H1 (cell line): Measurements from ENCODE around the gene JAKMIP3. TPM values are rescaled to one million over a fixed set of nuclear protein-coding genes. Genes with fewer than 3 reads are reported as not detected.

Source experiments
- CTCF ChIA-PET: fragments of 300-600 bp; sonication (Branson Sonifier 250); formaldehyde crosslinking; loops from one replicate; lab custom pipeline; 2021; ENCODE audit not compliant: partially characterized antibody; lab: Charles Lee
- POLR2A ChIA-PET: fragments of 300-600 bp; sonication (Branson Sonifier 250); formaldehyde crosslinking; loops from one replicate; lab custom pipeline; 2021; ENCODE audit warnings: inconsistent platforms; ENCODE audit not compliant: partially characterized antibody; lab: Charles Lee
- DNase-seq, 2 experiments: peaks; one replicate each; pipeline versions ENCODE4 v3.0.0 to v3.0.0-alpha.2; 2010 to 2022; ENCODE audit warnings: low spot score in 2 of 2, low read depth in 1 of 2, mixed read lengths in 1 of 2
- FAIRE-seq: peaks from 2 replicates; lab custom pipeline; 2011; peaks lifted over from hg19 to GRCh38; lab: Jason Lieb, UNC
- H2AFZ ChIP-seq: 2 replicates; pipeline ENCODE4 v1.8.1; 2012; ENCODE audit warnings: low read length, inconsistent platforms
- H2AK5ac ChIP-seq: 2 replicates; pipeline ENCODE4 v1.6.1; 2013; ENCODE audit warnings: low read depth, low read length
- H2BK120ac ChIP-seq: replicated peaks from 2 replicates; pipeline ENCODE3; 2013; ENCODE audit warnings: low read depth, low read length, inconsistent platforms
- H2BK12ac ChIP-seq: 2 replicates; pipeline ENCODE4 v1.6.1; 2013; ENCODE audit warnings: low read depth, low read length
- H2BK15ac ChIP-seq: 2 replicates; pipeline ENCODE4 v1.6.1; 2013; ENCODE audit warnings: low read length
- H2BK20ac ChIP-seq: 2 replicates; pipeline ENCODE4 v1.6.1; 2013; ENCODE audit warnings: low read length
- H2BK5ac ChIP-seq: 2 replicates; pipeline ENCODE4 v1.6.1; 2013; ENCODE audit warnings: low read depth, low read length
- H3K14ac ChIP-seq: 2 replicates; pipeline ENCODE4 v1.6.1; 2013; ENCODE audit warnings: inconsistent platforms; ENCODE audit not compliant: insufficient read length
- H3K18ac ChIP-seq: 2 replicates; pipeline ENCODE4 v1.6.1; 2013; ENCODE audit warnings: low read length; ENCODE audit errors: extremely low read depth
- H3K23ac ChIP-seq: 2 replicates; pipeline ENCODE4 v1.6.1; 2013; ENCODE audit warnings: inconsistent platforms; ENCODE audit not compliant: insufficient read length
- H3K23me2 ChIP-seq: 2 replicates; pipeline ENCODE4 v1.6.1; 2013; ENCODE audit warnings: low read depth, low read length
- H3K27ac ChIP-seq: 2 replicates; pipeline ENCODE4 v1.6.1; 2011; ENCODE audit warnings: low read depth, low read length, inconsistent platforms
- H3K27me3 ChIP-seq, 4 experiments: replicated peaks in 1 of 4; 1 replicate in 1 of 4; 2 replicates in 3 of 4; pipeline versions ENCODE4 v1.6.1 to v1.8.1; 2011 to 2013; ENCODE audit warnings: low read length in 3 of 4, mild to moderate bottlenecking in 3 of 4, inconsistent platforms in 2 of 4, mixed read lengths in 2 of 4, moderate library complexity in 1 of 4; ENCODE audit not compliant: control insufficient read depth in 3 of 4, insufficient read depth in 3 of 4; ENCODE audit errors: extremely low read depth in 1 of 4
- H3K36me3 ChIP-seq, 4 experiments: 2 replicates each; pipeline versions ENCODE4 v1.6.1 to v1.8.1; 2011 to 2013; ENCODE audit warnings: mild to moderate bottlenecking in 4 of 4, low read length in 3 of 4, moderate library complexity in 2 of 4, control low read depth in 1 of 4, inconsistent platforms in 1 of 4; ENCODE audit not compliant: insufficient read depth in 4 of 4, control insufficient read depth in 2 of 4
- H3K4ac ChIP-seq: replicated peaks from 2 replicates; pipeline ENCODE3; 2013; ENCODE audit warnings: low read length, low read depth, mixed read lengths, inconsistent platforms; ENCODE audit not compliant: insufficient read length
- H3K4me1 ChIP-seq, 4 experiments: replicated peaks in 1 of 4; 1 replicate in 1 of 4; 2 replicates in 3 of 4; pipeline versions ENCODE4 v1.6.1 to v1.8.1; 2011 to 2013; ENCODE audit warnings: low read length in 3 of 4, inconsistent platforms in 2 of 4, mixed read lengths in 1 of 4; ENCODE audit not compliant: insufficient read depth in 4 of 4, control insufficient read depth in 3 of 4
- H3K4me2 ChIP-seq, 2 experiments: 2 replicates each; pipeline versions ENCODE4 v1.6.1 to v1.8.1; 2011 to 2013; ENCODE audit warnings: low read depth in 2 of 2, low read length in 2 of 2, control low read depth in 1 of 2, inconsistent platforms in 1 of 2, mild to moderate bottlenecking in 1 of 2; ENCODE audit not compliant: insufficient read depth in 1 of 2
- H3K4me3 ChIP-seq, 4 experiments: fragments of 200-600, 300-600 bp in 1 of 4; sonication (generic), shearing (Covaris generic), sonication (Bioruptor Twin) in 1 of 4; 2 replicates each; pipeline versions ENCODE4 v1.5.1 to v1.8.1; 2011 to 2016; ENCODE audit warnings: low read length in 4 of 4, low read depth in 3 of 4, control low read depth in 2 of 4, inconsistent platforms in 2 of 4, mild to moderate bottlenecking in 2 of 4, mixed read lengths in 1 of 4, moderate library complexity in 1 of 4; ENCODE audit not compliant: insufficient read depth in 2 of 4; ENCODE audit errors: extremely low read depth in 1 of 4
- H3K56ac ChIP-seq: replicated peaks from 2 replicates; pipeline ENCODE3; 2013; ENCODE audit warnings: low read depth, mild to moderate bottlenecking, mixed read lengths, low read length, inconsistent platforms; ENCODE audit not compliant: insufficient read length
- H3K79me1 ChIP-seq: 2 replicates; pipeline ENCODE4 v1.6.1; 2013; ENCODE audit warnings: low read depth, low read length, control low read depth
- H3K79me2 ChIP-seq, 2 experiments: 2 replicates each; pipeline versions ENCODE4 v1.6.1 to v1.8.1; 2012 to 2013; ENCODE audit warnings: low read length in 2 of 2, mild to moderate bottlenecking in 2 of 2, inconsistent platforms in 1 of 2; ENCODE audit not compliant: insufficient read depth in 2 of 2, control insufficient read depth in 1 of 2
- H3K9ac ChIP-seq, 4 experiments: replicated peaks in 1 of 4; 1 replicate in 1 of 4; 2 replicates in 3 of 4; pipeline versions ENCODE4 v1.6.1 to v1.8.1; 2011 to 2013; ENCODE audit warnings: low read depth in 3 of 4, low read length in 3 of 4, control low read depth in 2 of 4, mild to moderate bottlenecking in 2 of 4, moderate library complexity in 2 of 4, inconsistent platforms in 1 of 4; ENCODE audit errors: extremely low read depth in 1 of 4
- H3K9me3 ChIP-seq, 2 experiments: 2 replicates each; pipeline versions ENCODE4 v1.6.1 to v1.8.1; 2012 to 2013; ENCODE audit warnings: mild to moderate bottlenecking in 2 of 2, moderate library complexity in 2 of 2, control low read depth in 1 of 2, inconsistent platforms in 1 of 2, low read depth in 1 of 2, low read length in 1 of 2, mixed read lengths in 1 of 2; ENCODE audit not compliant: insufficient read depth in 2 of 2
- H4K20me1 ChIP-seq, 2 experiments: replicated peaks in 1 of 2; 2 replicates each; pipeline versions ENCODE3 to v1.8.1; 2011 to 2013; ENCODE audit warnings: inconsistent platforms in 2 of 2, low read length in 2 of 2, mild to moderate bottlenecking in 1 of 2; ENCODE audit not compliant: insufficient read depth in 2 of 2, control insufficient read depth in 1 of 2
- H4K5ac ChIP-seq: 2 replicates; pipeline ENCODE4 v1.6.1; 2013; ENCODE audit warnings: low read length, low read depth, mixed read lengths, inconsistent platforms; ENCODE audit not compliant: insufficient read length
- H4K8ac ChIP-seq: 2 replicates; pipeline ENCODE4 v1.8.0; 2013; ENCODE audit warnings: mild to moderate bottlenecking, moderate library complexity, low read length, inconsistent platforms; ENCODE audit not compliant: insufficient read depth; ENCODE audit errors: extremely low read depth
- H4K91ac ChIP-seq: replicated peaks from 2 replicates; pipeline ENCODE3; 2013; ENCODE audit warnings: low read length, mixed read lengths, inconsistent platforms; ENCODE audit not compliant: insufficient read length
- BCL11A ChIP-seq, 2 experiments: IDR thresholded peaks; one replicate each; pipeline ENCODE4 v1.6.1; 2011; ENCODE audit warnings: low read depth in 2 of 2, low read length in 2 of 2, mild to moderate bottlenecking in 2 of 2
- KDM5A ChIP-seq: fragments of 200-600 bp; IDR thresholded peaks from 2 replicates; pipeline ENCODE4 v1.7.1; 2012; ENCODE audit warnings: mild to moderate bottlenecking, low read length, inconsistent platforms, mixed read lengths
- SRF ChIP-seq: IDR thresholded peaks from 2 replicates; pipeline ENCODE4 v1.6.1; 2011; ENCODE audit warnings: mild to moderate bottlenecking, low read depth, low read length, moderate library complexity
- WGBS, 2 experiments: shearing (Covaris generic) in 1 of 2; methylation state at CpG; one replicate each; pipeline versions ENCODE4 v1.1.6 to v1.1.7; 2013 to 2015; ENCODE audit warnings: low lambda C conversion rate in 2 of 2, mixed read lengths in 2 of 2, inconsistent platforms in 1 of 2, low coverage in 1 of 2, missing lambda C conversion rate in 1 of 2; ENCODE audit not compliant: insufficient replicate concordance in 2 of 2, insufficient coverage in 1 of 2, insufficient read length in 1 of 2; ENCODE audit errors: extremely low coverage in 1 of 2, missing lambda C conversion rate in 1 of 2; 5-methylcytosine and 5-hydroxymethylcytosine counted together
- polyA plus RNA-seq, 7 experiments: library from polyadenylated mRNA; depleted of rRNA in 3 of 7; stranded (reverse) in 5 of 7; unstranded in 2 of 7; fragments of >200 nt in 5 of 7; fragments of 200-250 nt in 2 of 7; gene quantifications; 1 replicate in 5 of 7; 2 replicates in 1 of 7; 4 replicates in 1 of 7; pipeline versions ENCODE4 v1.2.1 to v1.2.3, GENCODE V29; 2011 to 2013; ENCODE audit warnings: missing spikeins in 2 of 7, mixed read lengths in 2 of 7
- total RNA-seq: library from RNA; stranded (reverse); fragmentation: NEBNext Ultra II Directional; extraction: Animal tissue kit (Norgen Biotek cat#: 25700); gene quantifications from 2 replicates; pipeline ENCODE4 v1.2.1, GENCODE V29; 2021

JAKMIP3 gene
- total and polyA plus RNA-seq, 2 of the 8 experiments (the other 6 are each of a cell fraction or from before 2014, with no cell fraction given), result 0.83 to 0.91 TPM

- H2BK12ac ChIP-seq, result no peak overlapping the region
- POLR2A ChIA-PET, result interaction anchor here (0.5 kb wide), 1 partner anchor 58 kb away, joined by 4 read pairs; no protein-coding TSS in a partner anchor
- no peaks in the 10 kb centered on the region; the same call in 1 of the 2 replicates for H3K23me2 ChIP-seq
- H3K14ac ChIP-seq, result no peak overlapping the region
- H3K4ac ChIP-seq, result no peak overlapping the region
- CTCF ChIA-PET, result interaction anchor here (0.7 kb wide), 1 partner anchor 12 kb away, joined by 3 read pairs; no protein-coding TSS in a partner anchor
- H2BK5ac ChIP-seq, result no peak overlapping the region
- no peak overlapping the region for H3K4me2 ChIP-seq
- no peak overlapping the region for H3K18ac ChIP-seq
- no peaks in the 10 kb centered on the region for H3K79me2 ChIP-seq
- H3K4me1 ChIP-seq, result no peaks in the 10 kb centered on the region
- H3K23ac ChIP-seq, result no peak overlapping the region
- no peak overlapping the region for H4K8ac ChIP-seq
- no peaks in the 10 kb centered on the region for H3K36me3 ChIP-seq
- no peaks in the 10 kb centered on the region for H3K27me3 ChIP-seq
- peak in 1 of 2 experiments; percentile 39 for DNase-seq
- TF ChIP-seq BCL11A (IDR thresholded peaks at IDR 0.05; ENCODE audit: low read depth in 2 of 2, low read length in 2 of 2), result no peak
- no peak for TF ChIP-seq SRF
- no peak for TF ChIP-seq KDM5A
- no peak overlapping the region for H3K27ac ChIP-seq
- H3K4me3 ChIP-seq, result no peak overlapping the region
- no peak overlapping the region for H3K9ac ChIP-seq
- H4K20me1 ChIP-seq, result peaks cover 0 to 3% of the 10 kb centered on the region in 2 experiments
- no peak overlapping the region for H3K56ac ChIP-seq
- no peak overlapping the region for H4K91ac ChIP-seq
- H2AFZ ChIP-seq, result no peak overlapping the region
- no peaks in the 10 kb centered on the region for H3K9me3 ChIP-seq
- H2BK20ac ChIP-seq, result no peak overlapping the region
- H4K5ac ChIP-seq, result no peak overlapping the region
- no peak for FAIRE-seq
- 91% methylated on average over 26 of the region's 27 CpGs; no CpG with 5 or more reads in 1 of the 2 experiments for WGBS, 2 experiments
- H2BK15ac ChIP-seq, result no peak overlapping the region
- no peak overlapping the region for H2BK120ac ChIP-seq
- no peaks in the 10 kb centered on the region for H3K79me1 ChIP-seq
- H2AK5ac ChIP-seq, result no peak overlapping the region
These were observed 41.6 kb downstream of the JAKMIP3 start for GRCh38 chr10:132107186-132107948.
